ENCODE results near the gene PWWP2B.

Gene PWWP2B

DNA sequence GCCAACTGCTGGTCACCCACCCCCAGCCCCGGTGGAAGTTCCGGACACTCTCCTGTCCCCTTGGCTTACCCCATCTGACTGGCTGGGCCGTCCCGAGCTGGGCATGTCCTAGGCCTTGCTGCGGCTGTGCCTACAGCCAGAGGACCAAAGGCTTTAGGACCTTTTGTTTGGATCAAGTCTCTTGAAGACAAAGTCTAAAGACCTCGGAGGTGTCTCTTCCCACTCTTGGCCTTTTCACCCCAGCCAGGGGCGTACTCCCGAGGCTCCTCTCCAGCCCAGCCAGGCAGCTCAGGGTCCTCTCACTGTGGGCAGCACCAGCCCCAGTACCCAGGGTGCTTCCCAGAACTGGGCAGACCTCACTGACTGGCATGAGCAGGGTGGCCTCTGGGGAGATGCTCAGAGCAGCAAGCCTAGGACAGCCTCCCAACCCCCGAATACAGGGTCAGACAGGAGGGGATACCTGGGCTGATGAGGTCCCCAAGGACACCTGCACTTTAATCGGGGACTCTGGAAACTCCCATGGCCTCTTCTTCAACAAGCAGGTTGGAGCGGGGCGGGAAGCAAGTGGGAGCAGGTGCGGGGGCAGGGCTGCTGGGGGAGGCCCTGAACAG, 2.7 kb upstream of the PWWP2B start:
- DNase-seq (ENCODE audit: low read depth in 2 of 2), result no peak

- DNase-seq (ENCODE audit: low read depth in 2 of 2), result no peak
Measured at GRCh38 chr10:132394936-132395703, 1.9 kb upstream of the PWWP2B start.

DNA sequence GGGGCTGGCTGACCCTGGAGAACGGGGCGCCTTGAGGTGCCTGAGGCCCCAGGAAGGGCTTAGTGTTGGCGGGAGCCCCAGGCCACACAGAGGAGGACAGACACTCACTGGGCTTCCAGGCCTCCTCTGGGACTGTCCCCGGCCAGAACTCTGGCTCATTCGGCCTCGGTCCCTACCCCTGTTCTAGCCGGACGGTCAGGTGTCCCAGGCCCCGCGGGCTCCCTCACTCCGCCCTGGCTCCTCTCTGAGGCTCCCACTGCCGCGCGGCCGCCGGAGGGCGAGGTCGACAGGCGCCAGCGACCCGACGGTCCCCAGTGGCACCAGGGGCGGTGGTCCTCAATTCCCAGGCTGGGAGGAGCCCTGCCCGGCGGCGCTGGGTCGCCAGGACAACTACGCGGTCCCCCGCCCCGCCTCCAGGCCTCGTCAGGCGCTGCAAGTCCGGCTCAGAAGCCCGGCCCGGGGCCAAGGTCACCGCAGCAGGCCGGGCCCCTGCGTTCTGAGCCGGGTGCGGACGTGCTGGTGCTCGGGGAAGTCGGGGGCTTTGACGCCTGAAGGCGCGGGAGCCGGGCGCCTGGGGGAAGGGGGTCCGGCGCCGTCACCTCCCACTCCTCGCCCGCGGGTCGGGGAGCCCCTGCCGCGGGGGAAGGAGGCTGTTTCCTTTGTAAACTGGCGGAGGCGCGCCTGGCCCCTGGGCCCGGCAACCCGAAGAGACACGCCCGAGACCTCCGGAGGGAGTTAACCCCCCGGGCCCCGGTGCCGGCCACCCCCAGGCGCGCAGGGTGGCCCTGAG, 1.1 kb upstream of the PWWP2B start:
- DNase-seq (ENCODE audit: low read depth in 2 of 2), result peak in 1 of 2 donors; percentile 44

- peak in 1 of 2 donors; percentile 56 for DNase-seq (ENCODE audit: low read depth in 2 of 2)
Measured at GRCh38 chr10:132396494-132397035, 435 bp upstream of the PWWP2B start.

DNA sequence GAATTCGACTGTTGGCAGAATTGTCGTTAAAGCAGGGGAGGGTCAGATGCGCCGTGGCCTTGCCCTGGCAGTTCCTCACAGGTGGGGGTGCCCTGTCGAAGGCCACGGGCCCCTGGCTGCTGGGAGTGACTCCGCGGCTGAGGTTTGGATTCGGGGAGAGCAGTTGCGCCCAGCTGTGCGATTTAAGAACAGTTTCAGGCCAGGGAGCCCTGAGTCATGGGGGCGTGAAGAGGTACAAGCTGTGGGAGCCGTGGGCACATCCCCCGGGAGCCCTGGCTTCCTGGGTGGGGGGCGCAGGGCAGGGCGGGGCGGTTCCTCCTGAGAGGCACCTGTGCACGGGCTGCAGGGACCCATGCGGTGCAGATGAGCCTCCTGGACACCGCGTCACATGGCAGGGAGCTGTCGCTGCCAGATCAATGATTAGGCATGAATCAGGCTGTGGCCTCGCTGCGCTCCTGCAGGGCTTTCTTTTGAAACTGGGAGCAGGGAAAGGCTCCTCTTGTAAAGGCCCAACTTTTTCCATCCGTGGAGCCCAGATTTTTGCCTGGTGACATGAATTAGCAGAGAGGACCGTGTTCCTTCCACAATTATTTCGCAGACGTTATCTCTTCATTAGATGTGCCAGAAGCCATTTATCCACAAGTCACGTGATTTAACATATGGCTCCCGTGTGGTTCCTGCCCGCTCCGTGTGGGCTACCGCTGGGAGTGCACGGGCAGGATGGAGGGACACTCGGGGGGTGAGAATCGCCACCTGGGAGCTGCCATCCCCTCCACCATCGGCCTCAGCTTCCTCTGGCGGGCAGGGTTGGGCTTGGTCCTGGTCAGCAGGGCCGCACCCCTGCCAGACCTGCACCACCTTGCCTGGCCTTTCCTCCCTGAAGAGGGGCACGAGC, 918 bp downstream of the PWWP2B start:
- peak in 1 of 2 donors; percentile 25 for DNase-seq (ENCODE audit: low read depth in 2 of 2)

DNA sequence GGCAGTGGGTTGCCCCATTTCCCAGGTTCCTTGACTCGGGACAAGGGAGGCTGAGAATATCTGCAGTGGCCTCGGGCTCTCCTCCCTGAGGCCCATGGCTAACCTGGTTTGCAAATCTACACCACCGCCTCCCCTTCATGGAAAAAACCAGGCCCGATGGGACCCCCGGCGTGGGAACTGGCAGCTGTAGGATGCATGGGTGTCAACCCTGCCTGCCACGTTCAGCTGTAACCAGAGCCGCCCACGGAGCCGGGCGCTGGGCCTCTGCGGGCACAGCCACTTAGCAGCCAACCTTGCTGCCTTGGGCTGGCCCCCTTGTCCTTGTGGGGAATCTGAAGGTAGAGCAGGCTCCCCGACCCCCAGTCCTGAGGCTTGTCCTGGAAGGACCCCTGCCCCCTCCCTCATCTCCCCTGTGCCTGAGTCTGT, 1.6 kb downstream of the PWWP2B start:
- no peak for DNase-seq (ENCODE audit: low read depth in 2 of 2)

GRCh38 chr10:132399117-132400035, 2.4 kb downstream of the PWWP2B start:
- DNase-seq (ENCODE audit: low read depth in 2 of 2), result no peak

DNA sequence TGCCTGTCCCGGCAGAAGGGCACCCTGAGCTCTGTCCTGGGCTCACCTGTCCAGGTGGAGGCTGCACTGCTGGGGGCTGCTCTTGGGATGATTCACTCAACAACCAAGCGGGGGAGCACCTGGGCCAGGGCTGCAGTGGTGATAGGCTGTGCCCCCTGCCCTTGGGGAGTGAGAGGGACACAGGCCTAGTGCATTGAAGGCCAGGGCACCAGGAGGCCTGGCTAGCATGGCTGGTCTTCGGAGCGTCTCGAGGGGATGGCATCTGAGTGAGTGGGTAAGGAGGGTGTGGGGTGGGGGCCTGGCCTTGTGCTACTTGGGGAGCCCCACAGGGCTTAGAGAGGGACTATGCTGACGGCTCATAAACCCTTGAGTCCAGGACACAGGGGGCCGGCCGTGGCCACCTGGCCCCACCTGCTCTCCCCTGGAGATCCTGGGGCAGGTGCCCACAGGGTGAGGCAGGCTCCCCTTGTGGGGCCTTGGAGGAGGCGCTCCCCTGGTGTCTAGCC, 3.1 kb downstream of the PWWP2B start:
- DNase-seq (ENCODE audit: low read depth in 2 of 2), result no peak

DNA sequence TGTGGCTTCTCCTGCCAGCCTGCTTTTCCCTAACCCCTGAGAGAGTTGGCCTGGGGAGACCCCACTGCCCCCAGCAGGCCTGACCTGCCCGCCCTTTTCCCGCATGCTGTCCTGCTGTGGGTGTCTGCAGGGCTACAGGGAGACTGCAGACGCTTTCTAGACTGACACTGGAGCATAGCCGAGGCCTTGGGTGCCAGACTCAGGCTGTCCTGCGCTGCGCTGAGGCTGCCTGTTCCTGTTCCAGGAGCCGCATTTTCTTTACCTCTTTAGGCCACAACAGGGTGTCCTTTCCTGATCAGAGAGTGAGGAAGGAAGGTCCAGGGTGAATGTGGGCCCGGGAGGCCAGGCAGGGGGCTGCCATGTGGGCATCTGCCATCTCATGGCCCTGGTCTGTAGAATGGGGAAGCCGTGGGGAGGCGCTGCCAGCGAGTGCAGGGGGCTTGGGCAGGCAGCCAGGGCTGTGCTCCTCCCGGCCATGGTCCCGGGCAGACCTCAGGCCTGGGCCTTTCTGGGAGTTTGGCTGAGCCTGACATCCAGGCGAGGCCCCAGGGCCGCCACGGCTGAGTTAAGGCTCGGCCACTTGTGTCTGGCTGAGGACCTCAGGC, 3.6 kb downstream of the PWWP2B start:
- no peak for DNase-seq (ENCODE audit: low read depth in 2 of 2)

GRCh38 chr10:132401401-132402118, 4.6 kb downstream of the PWWP2B start:
- DNase-seq (ENCODE audit: low read depth in 2 of 2), result no peak

DNA sequence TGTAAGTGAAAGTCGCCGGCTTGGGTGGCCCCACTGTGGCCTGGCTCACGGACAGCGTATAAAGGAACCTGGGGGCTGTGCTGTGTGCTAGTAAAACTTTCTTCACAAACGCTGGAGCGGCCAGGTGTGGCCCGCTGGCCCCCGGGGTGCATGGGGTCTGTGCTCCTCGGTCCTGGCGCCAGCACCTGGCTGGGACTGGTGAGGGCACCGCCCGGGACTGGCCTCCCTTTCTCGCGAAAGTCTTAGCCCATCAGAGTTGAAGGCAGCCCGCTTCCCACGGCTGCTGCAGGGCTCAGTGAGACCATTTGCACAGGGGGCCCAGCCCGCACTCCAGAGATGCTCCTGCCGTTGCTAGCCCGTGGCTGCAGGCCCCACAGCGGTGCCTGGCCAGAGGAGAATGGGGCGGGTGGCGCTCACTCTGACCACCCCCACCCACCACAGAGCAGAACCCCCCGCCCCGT, 5.8 kb downstream of the PWWP2B start:
- DNase-seq (ENCODE audit: low read depth in 2 of 2), result no peak

GRCh38 chr10:132403511-132404168, 6.6 kb downstream of the PWWP2B start:
- DNase-seq (ENCODE audit: low read depth in 2 of 2), result no peak

- DNase-seq (ENCODE audit: low read depth in 2 of 2), result no peak
Measured at GRCh38 chr10:132404169-132404880, 7.3 kb downstream of the PWWP2B start.

GRCh38 chr10:132404911-132405462, 8.0 kb downstream of the PWWP2B start:
- no peak for DNase-seq (ENCODE audit: low read depth in 2 of 2)

DNA sequence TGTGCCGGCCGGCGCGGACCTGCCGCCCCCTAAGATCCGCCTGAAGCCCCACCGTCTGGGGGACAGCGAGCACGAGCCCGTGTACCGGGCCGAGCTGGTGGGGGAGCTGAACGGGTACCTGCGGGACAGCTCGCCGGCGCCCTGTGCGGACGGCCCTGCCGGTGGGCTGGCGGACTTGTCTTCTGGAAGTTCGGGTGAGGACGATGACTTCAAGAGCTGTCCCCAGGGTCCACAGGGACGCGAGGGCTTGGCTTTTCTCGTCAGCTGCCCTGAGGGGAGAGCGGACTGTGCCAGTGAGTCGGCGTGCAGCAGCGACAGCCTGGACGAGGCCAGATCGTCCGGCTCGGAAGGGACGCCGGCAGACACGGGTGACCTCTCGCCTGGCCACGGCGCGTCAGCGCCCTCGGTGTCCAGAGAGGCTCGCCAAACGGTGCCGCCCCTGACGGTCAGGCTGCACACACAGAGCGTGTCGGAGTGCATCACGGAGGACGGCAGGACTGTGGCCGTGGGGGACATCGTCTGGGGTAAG, 8.5 kb downstream of the PWWP2B start:
- no peak for DNase-seq (ENCODE audit: low read depth in 2 of 2)

GRCh38 chr10:132406181-132406580, 9.2 kb downstream of the PWWP2B start:
- no peak for DNase-seq (ENCODE audit: low read depth in 2 of 2)

DNA sequence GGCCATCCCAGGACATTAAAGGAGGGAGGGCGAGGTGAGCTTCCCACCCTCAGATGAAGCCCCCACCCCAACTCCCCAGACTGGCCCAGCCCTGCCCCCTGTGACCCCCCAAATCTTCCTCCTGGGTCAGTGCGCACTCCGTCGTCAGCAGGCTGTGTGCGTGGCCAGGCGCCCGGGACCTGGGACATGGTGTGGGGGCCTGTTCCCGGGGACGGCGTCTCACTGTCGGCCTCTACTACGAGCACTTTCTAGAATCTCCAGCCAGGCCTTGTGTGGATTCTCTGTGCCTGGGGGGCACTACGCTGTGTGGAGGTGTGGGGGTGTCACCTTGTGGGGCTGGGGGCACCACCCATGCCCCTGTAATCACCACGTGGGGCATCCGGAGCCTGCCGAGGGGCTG, 9.8 kb downstream of the PWWP2B start:
- no peak for DNase-seq (ENCODE audit: low read depth in 2 of 2)

Measured in stimulated activated CD8-positive, alpha-beta memory T cell treated with anti-CD3 and anti-CD28 coated beads, Interleukin-7, amount 100 ng/mL, for 4 hours (primary cell).